Suprapubic skin (tissue), 4 donors: ENCODE data around the gene HSPA12B. TPM values are rescaled to one million over a fixed set of nuclear protein-coding genes. Genes with fewer than 3 reads are reported as not detected.

Experiments used
- DNase-seq, 2 donors: peaks; one replicate each; pipeline ENCODE4 v3.0.0-alpha.2; 2019; ENCODE audit warnings: low spot score in 2 of 2
- H3K27ac ChIP-seq: fragments of 200-600 bp; sonication (generic); one replicate; pipeline ENCODE4 v1.5.1; 2019
- H3K27me3 ChIP-seq: fragments of 200-600 bp; sonication (generic); one replicate; pipeline ENCODE4 v1.5.1; 2019
- H3K36me3 ChIP-seq: fragments of 200-600 bp; sonication (generic); one replicate; pipeline ENCODE4 v1.5.1; 2019
- H3K4me1 ChIP-seq: fragments of 200-600 bp; sonication (generic); one replicate; pipeline ENCODE4 v1.5.1; 2019
- H3K4me3 ChIP-seq: fragments of 200-600 bp; sonication (generic); one replicate; pipeline ENCODE4 v1.5.1; 2019; ENCODE audit warnings: mild to moderate bottlenecking
- H3K9me3 ChIP-seq: fragments of 200-600 bp; sonication (generic); one replicate; pipeline ENCODE4 v1.5.1; 2019
- CTCF ChIP-seq, 2 donors: fragments of 200-600 bp in 1 of 2; fragments of 450-650 bp in 1 of 2; sonication (generic) in 1 of 2; IDR thresholded peaks; one replicate each; pipeline ENCODE4 v1.5.1; 2016 to 2019; ENCODE audit warnings: antibody characterized with exemption in 2 of 2, mild to moderate bottlenecking in 1 of 2, moderate library complexity in 1 of 2
- EP300 ChIP-seq: sonication (generic); formaldehyde crosslinking; IDR thresholded peaks from one replicate; pipeline ENCODE4 v1.6.1; 2017; ENCODE audit warnings: antibody characterized with exemption
- POLR2A ChIP-seq, 2 donors: fragments of 450-650 bp; IDR thresholded peaks; one replicate each; pipeline ENCODE4 v1.6.1; 2017; ENCODE audit warnings: antibody characterized with exemption in 2 of 2, mild to moderate bottlenecking in 2 of 2, moderate library complexity in 2 of 2
- POLR2AphosphoS5 ChIP-seq, 3 donors: sonication (generic); formaldehyde crosslinking; IDR thresholded peaks; one replicate each; pipeline ENCODE4 v1.6.1; 2017; ENCODE audit warnings: antibody characterized with exemption in 3 of 3
- WGBS: methylation state at CpG from one replicate; pipeline ENCODE4 v1.1.5; 2018; 5-methylcytosine and 5-hydroxymethylcytosine counted together
- total RNA-seq, 4 donors: library from RNA; depleted of rRNA; stranded (reverse); fragments of >200 nt; gene quantifications; one replicate each; pipeline ENCODE4 v1.1.0, GENCODE V29; 2016

Gene HSPA12B
- total RNA-seq, 4 donors from 2014 or later, result 1.9 to 8.7 (median 4.4) TPM

- Histone ChIP-seq H3K27ac (no peak overlapping the region), H3K36me3 (no peaks in the 10 kb centered on the region), H3K4me1 (no peaks in the 10 kb centered on the region), H3K9me3 (no peaks in the 10 kb centered on the region), H3K4me3 (no peak overlapping the region), H3K27me3 (no peaks in the 10 kb centered on the region)
- no CpG with 5 or more reads among the region's 23 CpGs for WGBS
- TF ChIP-seq POLR2AphosphoS5 (IDR thresholded peaks at IDR 0.05) (no peak), CTCF (IDR thresholded peaks at IDR 0.05) (no peak), POLR2A (IDR thresholded peaks at IDR 0.05) (no peak), EP300 (no peak)
- no peak for DNase-seq
Observed at GRCh38 chr20:3692706-3693294, 39.7 kb upstream of the HSPA12B start.

- WGBS, result 87% methylated on average over 3 of the region's 13 CpGs
- Histone ChIP-seq H3K4me1 (no peaks in the 10 kb centered on the region), H3K4me3 (no peak overlapping the region), H3K9me3 (no peaks in the 10 kb centered on the region), H3K27ac (no peak overlapping the region), H3K36me3 (no peaks in the 10 kb centered on the region), H3K27me3 (no peaks in the 10 kb centered on the region)
- no peak for TF ChIP-seq CTCF (IDR thresholded peaks at IDR 0.05)
- no peak for DNase-seq
Observed at GRCh38 chr20:3693376-3693775, 39.1 kb upstream of the HSPA12B start.

GRCh38 chr20:3694864-3695263 is 37.6 kb upstream of the HSPA12B start:
- no peak overlapping the region for H3K4me3 ChIP-seq
- TF ChIP-seq EP300 (no peak), CTCF (IDR thresholded peaks at IDR 0.05) (no peak), POLR2A (IDR thresholded peaks at IDR 0.05) (no peak), POLR2AphosphoS5 (IDR thresholded peaks at IDR 0.05) (no peak)
- WGBS, result 96% methylated on average over 5 of the region's 5 CpGs
- H3K36me3 ChIP-seq, result no peaks in the 10 kb centered on the region
- no peak for DNase-seq
- no peaks in the 10 kb centered on the region for H3K27me3 ChIP-seq
- H3K9me3 ChIP-seq, result no peaks in the 10 kb centered on the region
- H3K4me1 ChIP-seq, result no peaks in the 10 kb centered on the region
- H3K27ac ChIP-seq, result no peak overlapping the region

- TF ChIP-seq POLR2A (IDR thresholded peaks at IDR 0.05) (no peak), POLR2AphosphoS5 (IDR thresholded peaks at IDR 0.05) (no peak), CTCF (IDR thresholded peaks at IDR 0.05) (no peak), EP300 (no peak)
- H3K27ac ChIP-seq, result no peak overlapping the region
- no peaks in the 10 kb centered on the region for H3K4me1 ChIP-seq
- H3K36me3 ChIP-seq, result no peaks in the 10 kb centered on the region
- no peak for DNase-seq
- no peak overlapping the region for H3K4me3 ChIP-seq
- 100% methylated on average over 1 of the region's 1 CpG for WGBS
- no peaks in the 10 kb centered on the region for H3K27me3 ChIP-seq
- H3K9me3 ChIP-seq, result no peaks in the 10 kb centered on the region
Observed at GRCh38 chr20:3696200-3696599, 36.3 kb upstream of the HSPA12B start.

- no peak overlapping the region for H3K27ac ChIP-seq
- no peaks in the 10 kb centered on the region for H3K27me3 ChIP-seq
- H3K36me3 ChIP-seq, result no peaks in the 10 kb centered on the region
- DNase-seq, result no peak
- no peaks in the 10 kb centered on the region for H3K9me3 ChIP-seq
- WGBS, result 100% methylated on average over 1 of the region's 15 CpGs
- TF ChIP-seq POLR2AphosphoS5 (IDR thresholded peaks at IDR 0.05) (no peak), EP300 (no peak), CTCF (IDR thresholded peaks at IDR 0.05) (no peak), POLR2A (IDR thresholded peaks at IDR 0.05) (no peak)
- H3K4me1 ChIP-seq, result no peaks in the 10 kb centered on the region
- no peak overlapping the region for H3K4me3 ChIP-seq
Observed at GRCh38 chr20:3696745-3697587, 35.5 kb upstream of the HSPA12B start.
